ENCODE data around the gene CASZ1. TPM values are rescaled to one million over a fixed set of nuclear protein-coding genes. Genes with fewer than 3 reads are reported as not detected.

The CASZ1 gene
- total RNA-seq, 1 donor from 2014 or later, result 57.8 TPM

GRCh38 chr1:10782491-10783244 is 13.8 kb downstream of the CASZ1 start:
- no peak for DNase-seq
- intact Hi-C loops (cut with micrococcal nuclease), result no loop called here
- no peak for ATAC-seq

- peak; percentile 53 for ATAC-seq
- intact Hi-C loops (cut with micrococcal nuclease), result no loop called here
- DNase-seq, result peak; percentile 63
Observed at GRCh38 chr1:10781137-10781536, 15.3 kb downstream of the CASZ1 start.

- intact Hi-C loops (cut with micrococcal nuclease), result no loop called here
- DNase-seq (no peak), ATAC-seq (peak; percentile 6)
Observed at GRCh38 chr1:10779841-10780240, 16.6 kb downstream of the CASZ1 start.

GRCh38 chr1:10779201-10779600 is 17.2 kb downstream of the CASZ1 start:
- ATAC-seq (peak; percentile 63), DNase-seq (no peak)
- intact Hi-C loops (cut with micrococcal nuclease), result no loop called here

GRCh38 chr1:10778640-10779039 is 17.8 kb downstream of the CASZ1 start:
- DNase-seq (no peak), ATAC-seq (no peak)
- intact Hi-C loops (cut with micrococcal nuclease), result no loop called here

- DNase-seq (no peak), ATAC-seq (no peak)
- intact Hi-C loops (cut with micrococcal nuclease), result no loop called here
Observed at GRCh38 chr1:10777749-10778574, 18.5 kb downstream of the CASZ1 start.

GRCh38 chr1:10776190-10776905 is 20.1 kb downstream of the CASZ1 start:
- ATAC-seq, result no peak
- intact Hi-C loops (cut with micrococcal nuclease), result no loop called here
- no peak for DNase-seq

GRCh38 chr1:10775763-10776162 is 20.7 kb downstream of the CASZ1 start:
- DNase-seq (no peak), ATAC-seq (no peak)
- intact Hi-C loops (cut with micrococcal nuclease), result no loop called here

GRCh38 chr1:10774615-10775310 is 21.7 kb downstream of the CASZ1 start:
- intact Hi-C loops (cut with micrococcal nuclease), result no loop called here
- ATAC-seq, result peak; percentile 44
- DNase-seq, result no peak

GRCh38 chr1:10773851-10774614 is 22.4 kb downstream of the CASZ1 start:
- DNase-seq (no peak), ATAC-seq (peak; percentile 88)

GRCh38 chr1:10773376-10773775 is 23.1 kb downstream of the CASZ1 start:
- peak; percentile 4 for ATAC-seq
- DNase-seq, result no peak
- intact Hi-C loops (cut with micrococcal nuclease), result no loop called here

More at GRCh38 chr1:10773851-10774614, 22.4 kb downstream of the CASZ1 start:
- intact Hi-C loops (cut with micrococcal nuclease), result no loop called here

- intact Hi-C loops (cut with micrococcal nuclease), result no loop called here
- DNase-seq (no peak), ATAC-seq (no peak)
Observed at GRCh38 chr1:10772711-10773110, 23.7 kb downstream of the CASZ1 start.

- intact Hi-C loops (cut with micrococcal nuclease), result no loop called here
- DNase-seq (no peak), ATAC-seq (no peak)
Observed at GRCh38 chr1:10771789-10772188, 24.7 kb downstream of the CASZ1 start.

GRCh38 chr1:10768552-10768951 is 27.9 kb downstream of the CASZ1 start:
- intact Hi-C loops (cut with micrococcal nuclease), result no loop called here
- no peak for ATAC-seq
- DNase-seq, result no peak

GRCh38 chr1:10767282-10767681 is 29.2 kb downstream of the CASZ1 start:
- DNase-seq (no peak), ATAC-seq (no peak)
- intact Hi-C loops (cut with micrococcal nuclease), result no loop called here

- intact Hi-C loops (cut with micrococcal nuclease), result no loop called here
- ATAC-seq (peak; percentile 26), DNase-seq (no peak)
Observed at GRCh38 chr1:10765734-10766478, 30.5 kb downstream of the CASZ1 start.

- no peak for DNase-seq
- intact Hi-C loops (cut with micrococcal nuclease), result no loop called here
Observed at GRCh38 chr1:10765304-10765703, 31.1 kb downstream of the CASZ1 start.

GRCh38 chr1:10764296-10764798 is 32.1 kb downstream of the CASZ1 start:
- intact Hi-C loops (cut with micrococcal nuclease), result no loop called here
- ATAC-seq, result peak; percentile 70

More at GRCh38 chr1:10765304-10765703, 31.1 kb downstream of the CASZ1 start:
- peak; percentile 9 for ATAC-seq

More at GRCh38 chr1:10764296-10764798, 32.1 kb downstream of the CASZ1 start:
- DNase-seq, result peak; percentile 54
